ENCODE measurements around the gene MRPL9.

DNA sequence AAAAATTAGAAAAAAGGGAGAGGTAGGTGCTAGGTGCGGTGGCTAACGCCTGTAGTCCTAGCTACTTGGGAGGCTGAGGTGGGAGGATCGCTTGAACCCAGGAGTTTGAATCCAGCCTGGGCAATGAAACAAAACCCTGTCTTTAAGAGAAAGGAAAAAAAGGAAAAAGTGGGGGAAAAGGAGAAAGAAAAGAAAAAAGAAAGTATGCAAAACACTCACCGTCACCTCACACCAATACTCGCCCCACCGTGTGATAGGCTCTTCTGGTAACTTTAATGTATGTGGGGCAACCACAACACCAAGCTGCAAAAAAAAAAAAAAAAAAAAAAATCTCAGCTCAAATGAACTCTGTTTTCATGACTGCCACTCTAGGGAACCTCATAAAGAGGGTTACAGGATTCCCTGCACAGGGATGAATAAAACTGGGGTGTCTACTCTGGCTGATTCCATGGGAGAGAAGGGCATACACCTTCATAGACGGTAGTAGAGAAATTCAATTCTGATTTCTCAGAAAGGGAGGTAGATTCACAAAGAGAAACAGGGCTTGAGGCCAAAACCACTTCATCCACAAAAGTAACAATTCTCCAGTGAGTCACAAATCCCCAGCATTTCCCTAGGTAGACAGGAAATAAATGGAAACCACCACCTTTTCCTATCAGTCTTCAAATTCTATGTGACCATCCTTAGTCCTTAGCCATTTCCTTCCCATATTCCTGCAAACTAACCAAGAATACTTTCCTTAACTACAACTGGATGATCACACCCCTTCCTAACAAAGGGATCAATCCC, 2.5 kb downstream of the MRPL9 start:
- TF ChIP-seq, protein P1, sequence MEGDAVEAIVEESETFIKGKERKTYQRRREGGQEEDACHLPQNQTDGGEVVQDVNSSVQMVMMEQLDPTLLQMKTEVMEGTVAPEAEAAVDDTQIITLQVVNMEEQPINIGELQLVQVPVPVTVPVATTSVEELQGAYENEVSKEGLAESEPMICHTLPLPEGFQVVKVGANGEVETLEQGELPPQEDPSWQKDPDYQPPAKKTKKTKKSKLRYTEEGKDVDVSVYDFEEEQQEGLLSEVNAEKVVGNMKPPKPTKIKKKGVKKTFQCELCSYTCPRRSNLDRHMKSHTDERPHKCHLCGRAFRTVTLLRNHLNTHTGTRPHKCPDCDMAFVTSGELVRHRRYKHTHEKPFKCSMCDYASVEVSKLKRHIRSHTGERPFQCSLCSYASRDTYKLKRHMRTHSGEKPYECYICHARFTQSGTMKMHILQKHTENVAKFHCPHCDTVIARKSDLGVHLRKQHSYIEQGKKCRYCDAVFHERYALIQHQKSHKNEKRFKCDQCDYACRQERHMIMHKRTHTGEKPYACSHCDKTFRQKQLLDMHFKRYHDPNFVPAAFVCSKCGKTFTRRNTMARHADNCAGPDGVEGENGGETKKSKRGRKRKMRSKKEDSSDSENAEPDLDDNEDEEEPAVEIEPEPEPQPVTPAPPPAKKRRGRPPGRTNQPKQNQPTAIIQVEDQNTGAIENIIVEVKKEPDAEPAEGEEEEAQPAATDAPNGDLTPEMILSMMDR (IDR thresholded peaks at IDR 0.05; ENCODE audit: low read depth, low read length), result no peak
- no peak for TF ChIP-seq EZH2phosphoT487 (IDR thresholded peaks at IDR 0.05; ENCODE audit: low read depth)
